HCT116 (cell line): ENCODE measurements around the gene PRAF2. TPM values are rescaled to one million over a fixed set of nuclear protein-coding genes. Genes with fewer than 3 reads are reported as not detected.

Experiments used
- ATAC-seq: fragments of 200-7000 bp; cut with Tn5 transposase; 2 replicates; pipeline ENCODE4 v1.9.1; 2020; ENCODE audit warnings: mild to moderate bottlenecking, moderate library complexity
- BruUV-seq: library from RNA; stranded (reverse); fragments of 400-500 nt; replicated peaks from 2 replicates; lab custom pipeline; 2021; lab: Mats Ljungman, UMichigan
- CTCF ChIA-PET: fragments of 300-600 bp; sonication (Branson Sonifier 250); formaldehyde crosslinking; loops from one replicate; lab custom pipeline; 2021; ENCODE audit warnings: antibody characterized with exemption; lab: Charles Lee
- POLR2A ChIA-PET: fragments of 300-600, 350-600 bp; sonication (Branson Sonifier 250); formaldehyde crosslinking; loops from one replicate; lab custom pipeline; 2021; ENCODE audit warnings: antibody characterized with exemption; lab: Charles Lee
- RAD21 ChIA-PET, 2 experiments: fragments of 300-600 bp; sonication (Branson Sonifier 250); formaldehyde crosslinking; loops; one replicate each; lab custom pipeline; 2023; ENCODE audit warnings: low total read pairs in 2 of 2; ENCODE audit not compliant: uncharacterized antibody in 2 of 2, unreplicated experiment in 2 of 2, low non-redundant PET in 1 of 2; lab: Charles Lee
- DNase-seq: peaks from one replicate; pipeline ENCODE4 v3.0.0-alpha.2; 2010; ENCODE audit warnings: low read depth, low spot score
- H2AFZ ChIP-seq: fragments of 200-600 bp; shearing (Covaris generic), sonication (generic); 2 replicates; pipeline ENCODE4 v1.6.1; 2017; ENCODE audit warnings: low read depth, mixed run types, mixed read lengths, antibody characterized with exemption, low read length; ENCODE audit not compliant: poor library complexity, severe bottlenecking
- H3K27ac ChIP-seq: 2 replicates; pipeline ENCODE4 v1.5.1; 2012; ENCODE audit warnings: low read depth, low read length
- H3K27me3 ChIP-seq: fragments of 200-600 bp; sonication (generic); 2 replicates; pipeline ENCODE4 v1.6.1; 2016; ENCODE audit warnings: mixed run types, low read length, mixed read lengths; ENCODE audit not compliant: insufficient read depth
- H3K36me3 ChIP-seq, 2 experiments: fragments of 200-500 bp in 1 of 2; fragments of 200-600 bp in 1 of 2; sonication (Bioruptor generic) in 1 of 2; sonication (generic) in 1 of 2; 2 replicates each; pipeline versions ENCODE4 v1.5.1 to v1.6.1; 2014 to 2016; ENCODE audit warnings: low read length in 2 of 2, inconsistent platforms in 1 of 2, mixed read lengths in 1 of 2, mixed run types in 1 of 2; ENCODE audit not compliant: insufficient read depth in 2 of 2, control insufficient read depth in 1 of 2
- H3K4me1 ChIP-seq, 2 experiments: fragments of 200-600 bp in 1 of 2; sonication (generic) in 1 of 2; 2 replicates each; pipeline versions ENCODE4 v1.5.1 to v1.6.1; 2012 to 2017; ENCODE audit warnings: low read length in 2 of 2, inconsistent platforms in 1 of 2, mild to moderate bottlenecking in 1 of 2, mixed read lengths in 1 of 2, mixed run types in 1 of 2, moderate library complexity in 1 of 2; ENCODE audit not compliant: insufficient read depth in 2 of 2, control insufficient read depth in 1 of 2
- H3K4me2 ChIP-seq: fragments of 200-600 bp; sonication (generic); 2 replicates; pipeline ENCODE4 v1.6.1; 2017; ENCODE audit warnings: mixed run types, low read length, mixed read lengths
- H3K4me3 ChIP-seq, 2 experiments: fragments of 200-600 bp in 1 of 2; sonication (generic) in 1 of 2; replicated peaks in 1 of 2; 2 replicates each; pipeline ENCODE4 v1.5.1; 2011 to 2016; ENCODE audit warnings: low read length in 2 of 2, control low read depth in 1 of 2, low read depth in 1 of 2, mild to moderate bottlenecking in 1 of 2, mixed read lengths in 1 of 2, mixed run types in 1 of 2
- H3K79me2 ChIP-seq: fragments of 200-600 bp; sonication (generic); 2 replicates; pipeline ENCODE4 v1.6.1; 2017; ENCODE audit warnings: mild to moderate bottlenecking, mixed run types, low read length, moderate library complexity, mixed read lengths; ENCODE audit not compliant: insufficient read depth
- H3K9ac ChIP-seq: fragments of 200-600 bp; sonication (generic); 2 replicates; pipeline ENCODE4 v1.6.1; 2016; ENCODE audit warnings: low read length, mixed read lengths
- H3K9me2 ChIP-seq: fragments of 200-600 bp; sonication (generic), shearing (Covaris generic); 2 replicates; pipeline ENCODE4 v1.6.1; 2017; ENCODE audit warnings: mixed run types, mild to moderate bottlenecking, moderate library complexity; ENCODE audit not compliant: insufficient read depth
- H3K9me3 ChIP-seq, 2 experiments: fragments of 200-500 bp in 1 of 2; fragments of 200-600 bp in 1 of 2; sonication (Bioruptor generic) in 1 of 2; sonication (generic) in 1 of 2; 2 replicates each; pipeline ENCODE4 v1.6.1; 2014 to 2017; ENCODE audit warnings: low read length in 2 of 2, mixed read lengths in 2 of 2, inconsistent platforms in 1 of 2, low read depth in 1 of 2, mild to moderate bottlenecking in 1 of 2, mixed run types in 1 of 2, moderate library complexity in 1 of 2; ENCODE audit not compliant: control insufficient read depth in 1 of 2, insufficient read depth in 1 of 2
- H4K20me1 ChIP-seq: fragments of 200-600 bp; sonication (generic), shearing (Covaris generic); 2 replicates; pipeline ENCODE4 v1.6.1; 2017; ENCODE audit warnings: mixed run types, mild to moderate bottlenecking, moderate library complexity; ENCODE audit not compliant: insufficient read depth
- ELF1 ChIP-seq: IDR thresholded peaks from 2 replicates; pipeline ENCODE4 v1.6.1; 2012; ENCODE audit warnings: low read depth, borderline replicate concordance
- JUND ChIP-seq: IDR thresholded peaks from 2 replicates; pipeline ENCODE4 v1.6.1; 2012
- POLR2A ChIP-seq: IDR thresholded peaks from 2 replicates; pipeline ENCODE4 v1.7.0; 2011; ENCODE audit warnings: borderline replicate concordance; ENCODE audit not compliant: insufficient read depth, insufficient read length; ENCODE audit errors: extremely low read depth
- SP1 ChIP-seq: IDR thresholded peaks from 2 replicates; pipeline ENCODE4 v1.6.1; 2012; ENCODE audit warnings: low read depth
- SRF ChIP-seq: IDR thresholded peaks from 2 replicates; pipeline ENCODE4 v1.6.1; 2012; ENCODE audit warnings: low read depth
- YY1 ChIP-seq: IDR thresholded peaks from 2 replicates; pipeline ENCODE4 v1.6.1; 2011; ENCODE audit warnings: low read length, low read depth, moderate library complexity, mild to moderate bottlenecking; ENCODE audit not compliant: insufficient replicate concordance; ENCODE audit errors: extremely low read depth
- intact Hi-C: fragments of 100-400 bp; cut with micrococcal nuclease; formaldehyde crosslinking; loops from 2 replicates; pipeline ENCODE4 v1.10.0; 2022
- total RNA-seq: library from RNA; stranded (reverse); gene quantifications from one replicate; pipeline ENCODE4 v1.2.1, GENCODE V29; 2021; ENCODE audit not compliant: unreplicated experiment
- TF ChIP-seq, protein P1 (sequence below): IDR thresholded peaks from 2 replicates; pipeline ENCODE4 v1.6.1; 2011; ENCODE audit warnings: mild to moderate bottlenecking, low read length, moderate library complexity; ENCODE audit not compliant: insufficient replicate concordance; ENCODE audit errors: extremely low read depth
- TF ChIP-seq, protein P2 (sequence below): IDR thresholded peaks from 2 replicates; pipeline ENCODE4 v1.6.1; 2012

The PRAF2 gene
- total RNA-seq, 1 experiment from 2014 or later: 18.8 TPM

DNA sequence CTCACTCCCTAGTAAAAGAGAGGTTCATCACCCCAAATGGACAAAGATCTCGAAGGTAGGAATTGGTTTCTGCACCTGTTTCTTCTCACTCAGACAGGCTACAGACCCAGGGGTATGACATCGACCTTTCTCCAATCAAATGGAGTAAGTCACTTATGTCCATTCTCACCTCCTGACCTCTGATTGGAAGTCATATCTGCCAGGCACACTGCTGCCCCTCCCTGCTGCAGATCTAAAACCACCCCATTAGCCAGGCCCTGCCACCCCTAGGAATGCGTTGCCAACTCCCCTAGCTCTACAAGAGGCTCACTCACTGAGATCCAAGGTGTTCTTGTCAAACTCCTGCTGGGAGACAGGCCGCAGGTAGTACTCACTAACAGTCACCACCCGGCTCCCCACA, 42.9 kb upstream of the PRAF2 start (continued):
- TF ChIP-seq, protein P1, sequence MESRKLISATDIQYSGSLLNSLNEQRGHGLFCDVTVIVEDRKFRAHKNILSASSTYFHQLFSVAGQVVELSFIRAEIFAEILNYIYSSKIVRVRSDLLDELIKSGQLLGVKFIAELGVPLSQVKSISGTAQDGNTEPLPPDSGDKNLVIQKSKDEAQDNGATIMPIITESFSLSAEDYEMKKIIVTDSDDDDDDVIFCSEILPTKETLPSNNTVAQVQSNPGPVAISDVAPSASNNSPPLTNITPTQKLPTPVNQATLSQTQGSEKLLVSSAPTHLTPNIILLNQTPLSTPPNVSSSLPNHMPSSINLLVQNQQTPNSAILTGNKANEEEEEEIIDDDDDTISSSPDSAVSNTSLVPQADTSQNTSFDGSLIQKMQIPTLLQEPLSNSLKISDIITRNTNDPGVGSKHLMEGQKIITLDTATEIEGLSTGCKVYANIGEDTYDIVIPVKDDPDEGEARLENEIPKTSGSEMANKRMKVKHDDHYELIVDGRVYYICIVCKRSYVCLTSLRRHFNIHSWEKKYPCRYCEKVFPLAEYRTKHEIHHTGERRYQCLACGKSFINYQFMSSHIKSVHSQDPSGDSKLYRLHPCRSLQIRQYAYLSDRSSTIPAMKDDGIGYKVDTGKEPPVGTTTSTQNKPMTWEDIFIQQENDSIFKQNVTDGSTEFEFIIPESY: no peak
- no peak for TF ChIP-seq POLR2A
- TF ChIP-seq SP1: no peak
- TF ChIP-seq JUND: no peak
- no peak for TF ChIP-seq ELF1

DNA sequence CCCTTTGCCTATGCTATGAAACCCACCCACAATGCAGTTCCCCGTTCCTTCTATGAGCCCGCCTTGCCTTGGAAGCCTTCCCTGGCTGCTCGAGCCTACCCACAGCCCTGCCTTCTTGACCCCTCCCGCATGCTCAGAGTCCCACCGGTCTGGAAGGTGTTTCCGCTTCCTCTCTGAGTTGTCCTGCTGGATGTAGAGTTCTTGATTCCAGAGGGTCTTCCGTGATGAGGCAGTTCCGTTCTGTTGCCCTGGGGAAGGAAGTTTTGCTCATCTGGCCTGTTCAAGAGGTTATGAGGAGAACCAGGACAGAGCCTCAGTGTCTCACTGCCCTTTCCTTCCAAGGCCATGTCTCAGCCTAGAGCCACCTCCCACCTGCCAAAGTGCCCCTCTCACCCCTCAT, 42.3 kb upstream of the PRAF2 start:
- H3K4me2 ChIP-seq: no peak overlapping the region
- TF ChIP-seq, protein P2, sequence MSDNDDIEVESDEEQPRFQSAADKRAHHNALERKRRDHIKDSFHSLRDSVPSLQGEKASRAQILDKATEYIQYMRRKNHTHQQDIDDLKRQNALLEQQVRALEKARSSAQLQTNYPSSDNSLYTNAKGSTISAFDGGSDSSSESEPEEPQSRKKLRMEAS: no peak
- TF ChIP-seq JUND (no peak), SRF (no peak), ELF1 (no peak), YY1 (no peak), POLR2A (no peak)
- no peak overlapping the region for H2AFZ ChIP-seq
- no peak overlapping the region for H3K27ac ChIP-seq
- H3K9me3 ChIP-seq: no peaks in the 10 kb centered on the region
- H3K4me1 ChIP-seq: no peaks in the 10 kb centered on the region
- DNase-seq (no peak), ATAC-seq (no peak)
- H3K4me3 ChIP-seq: no peak overlapping the region
- no peaks in the 10 kb centered on the region for H4K20me1 ChIP-seq
- H3K9ac ChIP-seq: no peak overlapping the region
- H3K79me2 ChIP-seq: no peaks in the 10 kb centered on the region
- no peaks in the 10 kb centered on the region for H3K27me3 ChIP-seq
- BruUV-seq: no TSS peak
- intact Hi-C loops: no loop called here
- no peaks in the 10 kb centered on the region for H3K9me2 ChIP-seq
- CTCF ChIA-PET: no interaction called here
- POLR2A ChIA-PET: no interaction called here
- RAD21 ChIA-PET: no interaction called here
- H3K36me3 ChIP-seq: peaks cover 5 to 11% of the 10 kb centered on the region in 2 experiments; a peak in 2 of 4 replicates
